Measurements from ENCODE around the gene NF1.
A peak's percentile ranks its signal among the peaks of the same experiment; 100 is the strongest.
"Not testable (repeated sequence)": the region's sequence is repeated elsewhere in the genome, so short reads cannot be mapped to it uniquely, and the experiment has no call there.

Gene NF1

GRCh38 chr17:31130286-31131224 lies 35.8 kb downstream of the NF1 start:
- DNase-seq = no peak

- DNase-seq = no peak
These were observed 36.5 kb downstream of the NF1 start for GRCh38 chr17:31131299-31131698.

GRCh38 chr17:31132977-31133376 lies 38.2 kb downstream of the NF1 start:
- DNase-seq = no peak

- no peak for DNase-seq
These were observed 39.8 kb downstream of the NF1 start for GRCh38 chr17:31134576-31134975.

- peak in 1 of 5 experiments; percentile 22 for DNase-seq
These were observed 41.5 kb downstream of the NF1 start for GRCh38 chr17:31136319-31136718.

- DNase-seq = no peak
These were observed 45.3 kb downstream of the NF1 start for GRCh38 chr17:31140111-31140510.

- no peak for DNase-seq
These were observed 49.7 kb downstream of the NF1 start for GRCh38 chr17:31144428-31144827.

GRCh38 chr17:31144836-31145235 lies 50.1 kb downstream of the NF1 start:
- DNase-seq = no peak

GRCh38 chr17:31147507-31148202 lies 52.9 kb downstream of the NF1 start:
- no peak for DNase-seq

GRCh38 chr17:31148205-31148604 lies 53.4 kb downstream of the NF1 start:
- DNase-seq = no peak

GRCh38 chr17:31152271-31152670 lies 57.5 kb downstream of the NF1 start:
- no peak for DNase-seq

GRCh38 chr17:31155208-31155810 lies 60.5 kb downstream of the NF1 start:
- no peak for DNase-seq

GRCh38 chr17:31156326-31156725 lies 61.5 kb downstream of the NF1 start:
- DNase-seq = no peak

- not testable (repeated sequence) for DNase-seq
These were observed 62.1 kb downstream of the NF1 start for GRCh38 chr17:31156864-31157263.

GRCh38 chr17:31158746-31159377 lies 64.1 kb downstream of the NF1 start:
- peak in 1 of 5 experiments; percentile 44 for DNase-seq

GRCh38 chr17:31163091-31163781 lies 68.5 kb downstream of the NF1 start:
- DNase-seq = no peak

GRCh38 chr17:31167111-31167510 lies 72.3 kb downstream of the NF1 start:
- DNase-seq = no peak

GRCh38 chr17:31171701-31172100 lies 76.9 kb downstream of the NF1 start:
- DNase-seq = no peak

GRCh38 chr17:31172388-31172787 lies 77.6 kb downstream of the NF1 start:
- DNase-seq = no peak

- DNase-seq = no peak
These were observed 79.4 kb downstream of the NF1 start for GRCh38 chr17:31174215-31174614.

- DNase-seq = no peak
These were observed 80.5 kb downstream of the NF1 start for GRCh38 chr17:31175237-31175636.

GRCh38 chr17:31176143-31176542 lies 81.4 kb downstream of the NF1 start:
- not testable (repeated sequence) for DNase-seq
